NB4 (cell line): ENCODE measurements around the gene ARSI.

Experiments used
- DNase-seq: peaks from one replicate; pipeline ENCODE4 v3.0.0; 2010; ENCODE audit warnings: low read depth
- H3K4me3 ChIP-seq: one replicate; pipeline ENCODE4 v1.5.1; 2011; ENCODE audit warnings: mild to moderate bottlenecking, low read depth, low read length, moderate library complexity
- MYC ChIP-seq: IDR thresholded peaks from 2 replicates; pipeline ENCODE4 v1.6.1; 2011; ENCODE audit warnings: low read depth, low read length
- POLR2A ChIP-seq: IDR thresholded peaks from 2 replicates; pipeline ENCODE4 v1.6.1; 2011; ENCODE audit warnings: mild to moderate bottlenecking; ENCODE audit not compliant: insufficient read length; ENCODE audit errors: extremely low read depth
- TF ChIP-seq, protein P1 (sequence below): IDR thresholded peaks from one replicate; pipeline ENCODE4 v1.5.1; 2012; ENCODE audit warnings: low read depth, low read length
- TF ChIP-seq, protein P2 (sequence below): IDR thresholded peaks from 2 replicates; pipeline ENCODE4 v1.6.1; 2011; ENCODE audit warnings: low read depth, low read length

The ARSI gene

DNA sequence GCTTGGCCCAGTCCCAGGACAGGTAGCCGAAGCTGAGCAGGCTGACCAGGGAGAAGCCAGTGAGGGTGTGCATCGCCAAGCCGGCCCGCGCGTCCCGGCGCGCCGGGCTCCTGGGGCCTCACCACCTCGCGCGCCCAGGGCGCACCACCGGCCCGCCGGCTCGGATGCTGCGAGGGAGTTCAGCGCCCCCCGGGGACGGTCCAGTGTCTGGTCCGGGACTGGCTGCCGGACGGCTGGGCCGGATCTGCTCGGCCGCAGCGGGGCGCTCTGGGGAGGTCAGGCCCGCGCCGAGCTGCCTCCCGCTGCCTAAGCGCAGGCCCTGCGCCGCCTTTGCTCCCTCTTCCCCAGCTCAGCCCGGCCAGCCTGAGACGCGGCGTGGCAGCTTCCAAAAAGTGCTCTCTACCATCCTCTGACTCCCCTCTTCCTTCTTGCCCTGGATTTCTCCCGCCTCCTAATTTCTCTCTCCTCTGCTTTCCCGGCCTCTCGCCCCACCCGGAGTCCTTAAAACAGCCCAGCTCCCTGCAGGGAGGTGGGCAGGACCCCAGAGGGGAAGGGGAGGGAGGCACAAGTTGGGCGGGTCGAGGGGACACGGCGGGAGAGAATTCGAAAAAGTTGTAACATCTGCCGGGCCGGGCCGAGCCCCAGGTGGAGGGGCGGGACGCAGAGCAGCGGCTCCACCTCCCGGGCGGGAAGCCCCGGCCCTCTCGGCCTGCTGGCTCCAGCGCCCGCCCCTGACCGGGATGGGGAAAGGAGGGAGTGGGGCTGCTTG, at the start of gene ARSI:
TSS of gene ARSI (minus strand) at position 605 of the 769 bp plus-strand sequence. CDS start at position 73, 532 bp downstream.
- H3K4me3 ChIP-seq = no peak within 1 kb of the TSS
- TF ChIP-seq, protein P1, sequence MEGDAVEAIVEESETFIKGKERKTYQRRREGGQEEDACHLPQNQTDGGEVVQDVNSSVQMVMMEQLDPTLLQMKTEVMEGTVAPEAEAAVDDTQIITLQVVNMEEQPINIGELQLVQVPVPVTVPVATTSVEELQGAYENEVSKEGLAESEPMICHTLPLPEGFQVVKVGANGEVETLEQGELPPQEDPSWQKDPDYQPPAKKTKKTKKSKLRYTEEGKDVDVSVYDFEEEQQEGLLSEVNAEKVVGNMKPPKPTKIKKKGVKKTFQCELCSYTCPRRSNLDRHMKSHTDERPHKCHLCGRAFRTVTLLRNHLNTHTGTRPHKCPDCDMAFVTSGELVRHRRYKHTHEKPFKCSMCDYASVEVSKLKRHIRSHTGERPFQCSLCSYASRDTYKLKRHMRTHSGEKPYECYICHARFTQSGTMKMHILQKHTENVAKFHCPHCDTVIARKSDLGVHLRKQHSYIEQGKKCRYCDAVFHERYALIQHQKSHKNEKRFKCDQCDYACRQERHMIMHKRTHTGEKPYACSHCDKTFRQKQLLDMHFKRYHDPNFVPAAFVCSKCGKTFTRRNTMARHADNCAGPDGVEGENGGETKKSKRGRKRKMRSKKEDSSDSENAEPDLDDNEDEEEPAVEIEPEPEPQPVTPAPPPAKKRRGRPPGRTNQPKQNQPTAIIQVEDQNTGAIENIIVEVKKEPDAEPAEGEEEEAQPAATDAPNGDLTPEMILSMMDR = no peak
- TF ChIP-seq, protein P2, sequence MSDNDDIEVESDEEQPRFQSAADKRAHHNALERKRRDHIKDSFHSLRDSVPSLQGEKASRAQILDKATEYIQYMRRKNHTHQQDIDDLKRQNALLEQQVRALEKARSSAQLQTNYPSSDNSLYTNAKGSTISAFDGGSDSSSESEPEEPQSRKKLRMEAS = no peak
- TF ChIP-seq MYC (no peak), POLR2A (no peak)
- DNase-seq = no peak

DNA sequence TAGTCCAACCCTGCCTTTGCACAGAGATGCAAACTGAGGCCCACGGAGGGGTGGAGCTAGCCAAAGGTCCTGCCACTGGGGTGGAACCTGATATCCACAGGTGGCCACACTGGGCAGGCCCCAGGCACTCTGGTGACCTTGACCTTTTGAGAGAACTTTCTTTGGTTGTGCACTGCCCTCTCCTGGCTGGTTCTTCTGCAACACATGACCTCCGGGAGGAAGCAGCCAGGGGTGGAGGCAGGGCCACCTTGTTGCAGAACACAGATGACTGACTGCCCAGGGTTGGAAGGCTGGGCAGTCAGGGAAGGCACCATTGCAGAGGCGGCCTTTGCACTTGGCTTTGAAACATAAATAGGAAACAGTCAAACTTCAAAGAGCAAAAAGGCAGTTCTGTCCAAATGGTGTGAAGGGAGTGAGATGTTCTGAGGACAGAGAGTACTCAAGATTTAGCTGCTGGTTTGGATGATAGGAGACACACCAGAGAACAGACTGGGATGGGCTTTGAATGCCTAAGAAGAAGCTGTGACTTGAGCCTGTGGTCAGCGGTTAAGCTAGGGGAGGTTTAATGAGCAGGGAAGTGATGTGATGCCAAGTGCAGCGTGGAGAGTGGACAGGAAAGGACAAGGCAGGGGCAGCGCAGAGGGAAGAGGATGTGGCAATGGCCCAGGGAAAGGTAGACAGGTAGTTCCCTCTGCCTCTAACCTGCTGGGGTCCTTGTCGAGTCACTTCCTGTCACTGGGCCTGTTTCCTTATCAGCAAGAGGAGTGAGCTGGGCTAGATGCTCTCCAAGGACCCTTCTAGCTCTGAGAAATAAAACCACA, 48.0 kb upstream of the ARSI start:
- TF ChIP-seq, protein P1 = peak; percentile 56
- TF ChIP-seq POLR2A (no peak), MYC (peak; percentile 45; the same call in 1 of the 2 replicates)
- TF ChIP-seq, protein P2 = peak; percentile 88
- H3K4me3 ChIP-seq = no peak overlapping the region
- peak; percentile 74 for DNase-seq

DNA sequence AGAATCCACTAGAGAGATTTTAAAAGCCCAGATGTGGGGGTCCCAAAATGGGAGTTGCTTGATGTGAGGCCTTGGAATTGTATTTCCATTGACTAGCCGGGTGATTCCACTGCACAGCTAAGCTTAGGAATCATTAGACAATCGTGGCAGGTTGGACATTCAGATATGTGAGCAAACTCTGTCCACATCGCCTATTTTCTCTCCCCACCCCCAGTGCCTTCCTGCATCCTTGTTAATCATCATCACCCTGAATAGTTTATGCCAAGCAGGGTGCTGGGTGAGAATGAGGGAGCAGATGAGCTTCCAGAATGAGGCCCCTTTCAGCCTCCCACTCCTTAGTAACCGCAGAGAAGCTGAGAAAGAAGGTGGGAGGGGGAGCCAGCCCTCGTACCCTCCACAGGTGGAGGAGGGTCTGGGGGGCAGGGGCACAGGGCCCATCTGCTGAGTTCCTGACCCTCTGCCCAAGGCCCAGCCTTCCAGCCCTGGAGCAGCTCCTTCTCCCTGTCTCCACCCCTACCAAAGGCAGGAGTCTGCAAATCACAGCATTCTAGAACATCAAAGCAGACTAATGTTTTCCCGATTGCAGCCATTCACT, 47.1 kb upstream of the ARSI start:
- no peak overlapping the region for H3K4me3 ChIP-seq
- TF ChIP-seq MYC (no peak), POLR2A (no peak)
- TF ChIP-seq, protein P2 = no peak
- TF ChIP-seq, protein P1 = no peak
- no peak for DNase-seq

DNA sequence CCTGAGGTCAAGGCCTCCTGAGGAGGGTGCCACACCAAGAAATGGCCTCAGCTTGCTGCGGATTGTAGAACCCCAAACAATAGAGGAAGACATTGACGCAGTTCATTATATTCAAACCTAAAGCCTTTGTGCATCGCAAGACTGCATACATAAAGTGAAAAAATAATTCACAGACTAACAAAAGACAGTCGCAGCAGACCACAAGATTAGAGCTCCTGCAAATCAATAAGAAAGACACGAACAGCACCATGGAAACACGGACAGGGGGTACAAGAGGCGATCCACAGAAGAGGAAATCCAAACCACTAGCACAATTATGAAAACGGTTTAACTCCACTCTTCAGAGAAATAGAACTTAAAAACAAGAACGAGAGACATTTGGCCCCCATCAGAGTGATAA, 44.7 kb upstream of the ARSI start:
- TF ChIP-seq, protein P2 = no peak
- no peak for TF ChIP-seq MYC
- TF ChIP-seq POLR2A = no peak
- TF ChIP-seq, protein P1 = no peak
- H3K4me3 ChIP-seq = no peak overlapping the region
- DNase-seq = no peak

DNA sequence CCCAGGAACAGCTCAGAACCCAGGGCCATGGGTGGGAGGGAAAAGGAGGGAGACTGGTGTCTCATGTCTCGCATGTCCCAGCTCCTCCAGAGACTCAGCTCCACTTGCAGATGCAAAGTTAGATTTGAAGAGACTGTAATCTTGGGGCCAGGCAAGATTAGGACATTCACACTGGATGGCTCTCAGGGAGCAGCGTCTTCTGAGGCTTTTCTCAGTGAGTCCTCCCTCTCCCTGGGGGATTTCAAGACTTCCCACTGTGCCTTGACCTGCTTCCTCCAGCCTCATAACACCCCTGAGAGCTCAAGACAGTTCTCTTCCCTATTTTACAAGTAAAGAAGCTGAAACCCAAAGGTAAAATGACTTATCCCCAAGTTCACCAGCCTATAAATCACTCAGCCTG, 44.3 kb upstream of the ARSI start:
- peak; percentile 91 for DNase-seq
- H3K4me3 ChIP-seq = no peak overlapping the region
- TF ChIP-seq POLR2A = no peak
- TF ChIP-seq, protein P2 = no peak
- TF ChIP-seq MYC = no peak
